Stimulated activated CD4-positive, alpha-beta T cell treated with anti-CD3 and anti-CD28 coated beads, Interleukin-2, amount 100 ng/mL, for 24 hours (primary cell): ENCODE data around the gene ESRRA.
"Not testable (repeated sequence)": the region's sequence is repeated elsewhere in the genome, so short reads cannot be mapped to it uniquely, and the experiment has no call there.

Experiments used
- DNase-seq, 2 donors: peaks; one replicate each; pipeline ENCODE4 v3.0.0-alpha.2; 2020

ESRRA gene

DNA sequence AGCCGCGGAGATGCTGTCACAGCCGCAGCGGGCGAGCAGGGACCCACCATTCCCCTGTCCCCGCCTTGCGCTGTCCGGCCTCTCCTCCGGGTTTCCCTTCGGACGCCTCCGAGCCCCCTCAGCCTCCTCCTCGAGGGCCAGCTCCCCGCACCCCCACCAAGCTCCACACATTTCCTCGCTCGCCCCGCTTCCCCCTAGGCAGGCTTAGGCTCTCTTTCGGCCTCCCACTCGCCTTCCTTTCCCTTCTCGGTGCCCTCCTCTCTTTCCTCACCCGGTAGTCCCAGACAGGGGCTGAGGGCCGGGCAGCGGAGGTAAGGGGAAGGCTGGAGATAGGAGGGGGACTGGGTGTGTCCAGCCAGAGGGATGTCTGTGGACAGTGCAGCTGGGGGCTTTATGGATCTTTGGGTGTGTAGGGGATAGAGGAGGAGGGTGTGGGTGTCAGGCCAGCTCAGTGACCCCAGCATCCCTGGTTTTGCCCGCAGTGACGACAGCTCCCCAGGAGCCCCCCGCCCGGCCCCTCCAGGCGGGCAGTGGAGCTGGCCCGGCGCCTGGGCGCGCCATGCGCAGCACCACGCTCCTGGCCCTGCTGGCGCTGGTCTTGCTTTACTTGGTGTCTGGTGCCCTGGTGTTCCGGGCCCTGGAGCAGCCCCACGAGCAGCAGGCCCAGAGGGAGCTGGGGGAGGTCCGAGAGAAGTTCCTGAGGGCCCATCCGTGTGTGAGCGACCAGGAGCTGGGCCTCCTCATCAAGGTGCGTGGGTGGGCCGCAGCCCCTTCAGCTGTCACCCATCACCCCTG is 12.7 kb upstream of the ESRRA start:
- no peak for DNase-seq

DNA sequence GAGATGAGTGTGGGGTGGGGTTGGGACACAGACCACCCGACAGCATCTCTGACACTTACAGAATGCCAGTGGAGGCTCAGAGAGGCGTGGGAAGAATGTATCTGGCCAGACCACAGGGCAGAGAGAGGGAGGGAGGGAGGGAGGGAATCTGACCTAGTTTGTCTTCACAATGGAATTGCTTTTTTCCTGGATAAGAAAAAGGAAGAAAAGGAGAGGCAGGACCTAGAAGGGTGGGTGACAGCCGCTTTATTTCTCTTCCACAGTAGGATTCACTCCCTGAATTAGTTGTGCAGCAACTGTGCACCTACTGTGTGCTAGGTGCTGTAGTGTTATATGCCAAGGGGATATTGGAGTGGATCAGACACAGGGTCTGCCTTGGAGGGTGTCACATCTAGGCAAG is 10.6 kb upstream of the ESRRA start:
- no peak for DNase-seq

DNA sequence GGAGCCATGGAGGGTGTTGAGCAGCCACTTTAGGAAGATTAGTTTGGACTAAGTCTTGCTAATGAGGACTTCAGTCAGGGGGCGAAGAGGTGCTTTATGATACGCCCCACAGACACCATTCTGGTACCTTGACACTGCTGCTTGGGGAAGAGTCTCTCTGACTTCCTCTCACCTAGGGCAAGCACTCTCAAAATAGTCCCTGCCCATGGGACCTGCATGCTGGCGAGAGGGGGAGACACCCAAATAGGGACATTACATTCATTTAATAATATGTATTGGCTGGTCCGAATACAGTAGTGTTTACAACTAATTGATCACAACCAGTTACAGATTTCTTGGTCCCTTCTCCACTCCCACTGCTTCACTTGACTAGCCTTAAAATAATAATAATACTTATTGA is 9.6 kb upstream of the ESRRA start:
- DNase-seq, result no peak

DNA sequence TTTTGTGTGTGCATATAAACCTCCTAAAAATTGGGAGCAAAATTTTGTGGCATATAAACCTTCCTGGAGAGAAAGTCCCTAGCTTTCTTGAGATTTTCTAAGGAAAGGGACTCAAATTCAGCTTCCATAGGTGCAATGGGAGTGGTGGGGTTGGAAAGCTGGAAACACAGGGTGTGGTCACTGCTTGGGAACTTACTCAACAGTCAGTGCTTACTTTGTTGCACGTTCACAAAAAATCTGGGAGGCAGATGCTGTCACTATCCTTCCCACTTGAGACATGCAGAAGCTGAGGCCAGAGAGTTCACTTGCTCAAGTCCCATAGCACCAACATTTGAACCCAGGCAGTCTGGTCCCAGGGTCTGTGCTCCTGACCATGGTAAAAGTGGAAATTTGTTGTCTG is 9.1 kb upstream of the ESRRA start:
- DNase-seq, result no peak

DNA sequence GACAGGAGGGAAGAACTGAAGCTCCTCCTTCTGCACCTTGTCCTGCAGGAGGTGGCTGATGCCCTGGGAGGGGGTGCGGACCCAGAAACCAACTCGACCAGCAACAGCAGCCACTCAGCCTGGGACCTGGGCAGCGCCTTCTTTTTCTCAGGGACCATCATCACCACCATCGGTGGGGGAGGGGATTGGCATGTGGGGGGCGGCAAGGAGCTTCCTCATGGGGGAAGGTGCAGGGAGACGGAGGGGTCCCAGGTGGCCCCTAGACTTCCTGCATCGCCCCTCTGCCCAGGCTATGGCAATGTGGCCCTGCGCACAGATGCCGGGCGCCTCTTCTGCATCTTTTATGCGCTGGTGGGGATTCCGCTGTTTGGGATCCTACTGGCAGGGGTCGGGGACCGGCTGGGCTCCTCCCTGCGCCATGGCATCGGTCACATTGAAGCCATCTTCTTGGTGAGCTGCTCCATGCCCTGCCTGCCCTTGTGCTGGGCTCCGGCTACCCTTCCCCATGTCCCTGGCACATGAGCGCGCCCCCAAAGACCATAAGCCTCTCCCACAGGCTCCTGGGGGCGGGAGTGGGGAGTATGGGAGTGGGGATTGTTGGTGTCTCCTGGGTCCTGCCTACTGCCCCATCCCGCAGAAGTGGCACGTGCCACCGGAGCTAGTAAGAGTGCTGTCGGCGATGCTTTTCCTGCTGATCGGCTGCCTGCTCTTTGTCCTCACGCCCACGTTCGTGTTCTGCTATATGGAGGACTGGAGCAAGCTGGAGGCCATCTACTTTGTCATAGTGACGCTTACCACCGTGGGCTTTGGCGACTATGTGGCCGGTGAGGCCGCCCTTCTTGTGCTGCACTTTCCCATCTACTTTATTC is 8.3 kb upstream of the ESRRA start:
- DNase-seq, result no peak

DNA sequence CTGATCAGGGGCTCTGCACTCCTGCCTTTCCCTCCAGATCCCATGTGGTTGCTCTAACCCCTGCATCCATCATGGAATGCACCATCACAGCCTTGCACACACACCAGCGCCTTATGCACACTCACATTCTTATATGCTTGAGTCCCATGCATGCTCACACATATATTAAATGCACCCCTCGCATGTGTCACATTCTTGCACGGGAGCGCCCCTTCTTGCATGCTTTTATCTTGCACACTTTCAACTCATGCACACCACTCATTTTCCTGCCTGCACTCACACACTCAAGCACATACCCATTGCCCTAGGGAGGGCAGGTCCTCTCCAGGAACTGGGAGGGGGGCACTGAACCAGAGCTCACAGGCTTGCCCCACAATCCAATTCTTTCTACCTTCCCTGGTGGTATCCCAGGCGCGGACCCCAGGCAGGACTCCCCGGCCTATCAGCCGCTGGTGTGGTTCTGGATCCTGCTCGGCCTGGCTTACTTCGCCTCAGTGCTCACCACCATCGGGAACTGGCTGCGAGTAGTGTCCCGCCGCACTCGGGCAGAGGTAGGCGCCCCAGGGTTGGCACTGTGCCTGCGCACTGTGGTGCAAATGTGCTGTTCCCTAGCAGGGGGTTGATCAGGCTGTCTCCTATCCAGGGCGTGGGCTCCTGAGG is 7.5 kb upstream of the ESRRA start:
- no peak for DNase-seq

DNA sequence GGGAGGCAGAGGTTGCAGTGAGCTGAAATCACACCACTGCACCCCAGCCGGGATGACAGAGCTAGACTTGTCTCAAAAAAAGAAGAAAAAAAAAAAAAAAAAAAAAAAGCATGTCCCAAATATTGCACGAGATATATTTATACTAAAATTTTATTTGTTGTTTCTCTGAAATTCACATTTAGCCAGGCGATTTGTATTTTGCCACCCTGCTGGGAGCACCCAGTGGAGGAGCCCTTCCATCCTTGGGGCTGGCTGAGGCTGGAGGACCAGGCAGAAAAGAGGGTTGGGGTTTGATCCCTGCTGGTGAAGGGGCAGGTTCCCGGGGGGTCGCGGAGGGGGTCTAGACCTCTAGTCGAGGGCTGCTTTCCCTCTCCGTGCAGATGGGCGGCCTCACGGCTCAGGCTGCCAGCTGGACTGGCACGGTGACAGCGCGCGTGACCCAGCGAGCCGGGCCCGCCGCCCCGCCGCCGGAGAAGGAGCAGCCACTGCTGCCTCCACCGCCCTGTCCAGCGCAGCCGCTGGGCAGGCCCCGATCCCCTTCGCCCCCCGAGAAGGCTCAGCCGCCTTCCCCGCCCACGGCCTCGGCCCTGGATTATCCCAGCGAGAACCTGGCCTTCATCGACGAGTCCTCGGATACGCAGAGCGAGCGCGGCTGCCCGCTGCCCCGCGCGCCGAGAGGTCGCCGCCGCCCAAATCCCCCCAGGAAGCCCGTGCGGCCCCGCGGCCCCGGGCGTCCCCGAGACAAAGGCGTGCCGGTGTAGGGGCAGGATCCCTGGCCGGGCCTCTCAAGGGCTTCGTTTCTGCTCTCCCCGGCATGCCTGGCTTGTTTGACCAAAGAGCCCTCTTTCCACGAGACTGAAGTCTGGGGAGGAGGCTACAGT is 6.1 kb upstream of the ESRRA start:
- DNase-seq, result no peak

DNA sequence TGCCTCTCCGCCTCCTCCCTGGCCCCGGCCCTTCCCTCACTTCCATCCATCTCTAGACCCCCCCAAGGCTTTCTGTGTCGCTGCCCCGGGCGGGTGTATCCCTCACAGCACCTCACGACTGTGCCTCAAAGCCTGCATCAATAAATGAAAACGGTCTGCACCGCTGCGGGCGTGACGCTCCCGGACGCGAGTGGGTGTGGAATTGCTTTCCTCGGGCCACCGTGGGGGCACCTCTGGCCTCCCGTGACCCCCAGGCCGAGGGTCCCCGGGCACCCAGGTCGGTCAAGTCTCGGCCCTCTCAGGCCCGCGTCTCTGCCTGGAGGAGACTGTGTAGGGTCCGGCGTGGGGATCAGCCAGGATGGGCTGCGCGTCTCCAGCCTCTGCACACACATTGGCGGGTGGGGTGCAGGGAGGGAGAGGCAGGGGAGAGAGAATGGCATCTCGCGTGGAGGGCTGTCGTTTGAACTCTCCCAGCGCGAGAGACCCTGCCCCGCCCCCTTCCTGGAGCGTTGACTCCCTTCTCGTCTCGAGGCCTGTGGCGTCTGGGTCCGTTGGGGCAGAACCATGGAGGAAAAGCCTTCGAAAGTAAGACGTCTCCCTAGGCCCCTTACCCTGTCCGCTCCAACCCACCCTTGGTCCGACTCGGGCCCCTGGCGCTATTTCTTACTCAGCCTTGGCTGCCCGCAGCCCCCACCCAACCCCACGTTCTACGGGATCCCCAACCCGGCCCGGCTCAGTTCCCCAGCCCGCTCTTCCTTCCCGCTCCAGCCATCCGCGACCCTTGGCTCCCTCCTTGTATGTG is 5.3 kb upstream of the ESRRA start, which contains the start of gene CATSPERZ:
TSS of gene CATSPERZ (plus strand) at position 512 of the 802 bp plus-strand sequence. CDS start at position 565, 53 bp downstream.
- DNase-seq, result no peak

DNA sequence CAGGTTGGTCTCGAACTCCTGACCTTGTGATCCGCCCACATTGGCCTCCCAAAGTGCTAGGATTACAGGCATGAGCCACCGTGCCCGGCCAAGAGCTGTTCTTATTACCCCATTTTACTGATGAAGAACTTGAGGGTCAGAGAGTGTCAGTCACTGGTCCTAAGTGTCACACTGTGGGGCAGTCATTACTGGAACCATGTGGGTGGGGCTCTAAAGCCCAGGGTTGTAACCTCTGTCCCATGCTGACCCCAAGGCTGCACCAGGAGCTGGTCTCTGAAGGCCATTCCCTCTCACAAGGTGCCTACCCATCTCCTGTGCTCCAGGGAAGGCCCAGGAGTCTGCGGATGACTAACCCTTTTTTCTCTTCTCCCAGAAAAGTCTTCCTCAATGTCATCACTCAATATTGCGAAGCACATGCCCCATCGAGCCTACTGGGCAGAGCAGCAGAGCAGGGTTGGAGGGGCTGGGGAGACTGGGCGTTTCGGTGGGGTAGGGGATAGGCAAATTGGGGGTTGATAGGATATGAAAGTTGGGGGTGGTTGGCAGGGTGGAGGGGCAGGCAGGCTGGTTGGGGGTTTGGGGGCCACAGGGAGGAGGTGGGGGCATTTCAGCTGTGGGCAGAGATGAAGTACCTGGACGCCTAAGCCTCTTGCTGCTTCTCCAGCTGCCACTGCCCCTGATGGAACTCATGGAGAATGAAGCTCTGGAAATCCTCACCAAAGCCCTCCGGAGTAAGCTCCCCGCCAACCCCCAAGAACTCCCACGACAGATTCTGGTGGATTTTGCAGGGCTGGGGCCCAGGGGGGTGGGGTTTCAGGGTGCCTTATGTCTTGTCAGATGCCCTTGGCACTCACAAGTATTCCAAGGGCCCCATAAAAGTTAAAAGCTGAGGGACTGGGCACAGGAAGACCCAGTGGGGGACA is 2.0 kb upstream of the ESRRA start:
- DNase-seq, result no peak

DNA sequence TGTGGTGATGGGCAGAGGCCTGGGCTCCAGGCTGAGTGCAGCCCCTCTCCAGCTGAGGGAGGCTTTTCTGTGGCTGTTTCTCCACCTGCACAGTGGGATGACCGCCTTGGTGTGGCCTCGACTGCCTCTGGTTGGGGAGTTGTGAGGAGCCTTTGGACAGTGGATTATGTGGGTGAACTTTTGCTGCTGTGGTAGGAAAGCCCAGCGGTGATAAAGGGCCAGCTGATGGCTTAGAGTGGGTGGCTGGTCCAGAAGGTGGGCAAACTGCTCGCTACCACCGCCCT is 1.4 kb upstream of the ESRRA start:
- DNase-seq, result no peak

DNA sequence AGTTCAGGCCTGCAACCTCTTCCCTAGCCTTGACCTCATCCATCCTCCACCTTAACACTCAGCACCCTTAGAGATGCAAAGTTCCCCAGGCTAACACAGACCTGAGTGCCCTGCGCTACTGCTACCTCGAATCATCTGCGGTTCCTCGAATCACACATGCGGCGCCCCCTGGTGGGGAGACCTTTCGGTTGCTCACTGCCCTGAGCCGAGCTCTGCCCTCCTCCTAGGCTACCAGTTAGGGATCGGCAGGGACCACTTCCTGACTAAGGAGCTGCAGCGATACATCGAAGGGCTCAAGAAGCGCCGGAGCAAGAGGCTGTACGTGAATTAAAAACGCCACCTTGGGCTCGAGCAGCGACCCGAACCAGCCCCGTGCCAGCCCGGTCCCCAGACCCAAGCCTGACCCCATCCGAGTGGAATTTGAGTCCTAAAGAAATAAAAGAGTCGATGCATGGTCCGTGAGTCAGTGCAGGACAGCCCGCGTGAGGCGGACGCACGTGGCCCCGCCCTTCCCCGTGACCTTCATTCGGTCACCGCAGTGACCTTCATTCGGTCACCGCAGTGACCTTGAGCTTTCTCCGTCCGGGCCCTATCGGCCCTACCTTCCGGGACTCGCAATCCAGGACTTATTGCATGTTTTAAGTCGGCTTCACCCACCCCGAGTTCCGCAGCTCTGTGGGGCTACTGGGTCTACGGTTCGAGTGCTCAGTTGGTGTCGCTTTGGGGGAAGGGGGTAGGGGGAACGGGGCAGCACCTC is 830 bp upstream of the ESRRA start:
- DNase-seq, result peak; percentile 98 to 99

DNA sequence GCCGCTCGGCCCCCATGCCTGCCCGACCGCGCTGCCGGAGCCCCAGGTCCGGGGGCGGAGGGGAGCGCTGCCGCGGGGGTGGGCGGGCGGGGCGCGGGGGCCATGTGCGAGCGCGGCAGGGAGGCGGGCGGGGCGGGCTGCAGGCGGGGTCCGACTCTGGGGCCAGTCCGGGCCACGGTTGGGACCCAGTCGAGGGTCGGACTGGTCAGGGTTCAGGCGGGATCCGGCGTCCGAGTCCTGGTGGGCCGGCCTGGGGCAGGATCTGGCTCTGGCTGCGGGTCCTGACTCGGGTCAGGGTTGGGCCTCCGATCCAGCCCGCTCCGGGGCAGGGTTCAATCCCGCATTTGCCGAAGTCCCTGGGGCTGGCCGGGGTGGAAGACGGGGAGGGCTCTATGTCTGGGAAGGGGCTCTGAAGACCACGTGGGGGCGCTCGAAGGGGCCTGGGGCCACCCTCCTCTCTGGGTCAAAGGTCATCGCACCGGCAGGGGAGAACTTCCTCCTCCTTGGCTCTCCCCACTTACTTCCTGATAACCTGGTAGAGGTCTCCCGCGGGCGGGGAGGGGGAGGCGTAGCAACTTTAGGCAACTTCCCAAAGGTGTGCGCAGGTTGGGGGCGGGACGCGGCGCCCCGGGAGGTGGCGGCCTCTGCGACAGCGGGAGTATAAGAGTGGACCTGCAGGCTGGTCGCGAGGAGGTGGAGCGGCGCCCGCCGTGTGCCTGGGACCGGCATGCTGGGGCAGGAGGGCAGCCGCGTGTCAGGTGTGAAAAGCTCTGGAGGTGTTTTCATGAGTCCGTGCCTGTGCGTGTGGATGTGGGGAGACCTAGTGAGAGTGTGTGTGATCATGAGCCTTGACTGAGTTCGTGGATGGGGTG is 603 bp downstream of the ESRRA start:
- peak; percentile 75 to 76 for DNase-seq

DNA sequence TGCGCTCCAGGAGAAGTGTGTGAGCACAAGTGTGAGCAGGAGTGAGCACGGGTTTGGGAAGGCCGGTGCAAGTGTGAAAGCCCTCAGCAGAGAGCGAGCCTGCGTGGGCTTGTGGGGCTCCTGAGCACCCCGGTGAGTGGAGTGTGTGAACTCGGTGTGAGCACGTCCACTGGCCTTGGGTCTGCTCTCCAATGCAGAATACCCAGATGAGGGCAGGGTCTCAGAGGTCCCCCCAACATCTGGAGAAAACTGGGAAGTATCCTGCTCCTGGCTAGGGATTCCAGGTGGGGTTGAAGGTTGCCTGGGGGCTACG is 1.2 kb downstream of the ESRRA start:
- DNase-seq, result no peak

DNA sequence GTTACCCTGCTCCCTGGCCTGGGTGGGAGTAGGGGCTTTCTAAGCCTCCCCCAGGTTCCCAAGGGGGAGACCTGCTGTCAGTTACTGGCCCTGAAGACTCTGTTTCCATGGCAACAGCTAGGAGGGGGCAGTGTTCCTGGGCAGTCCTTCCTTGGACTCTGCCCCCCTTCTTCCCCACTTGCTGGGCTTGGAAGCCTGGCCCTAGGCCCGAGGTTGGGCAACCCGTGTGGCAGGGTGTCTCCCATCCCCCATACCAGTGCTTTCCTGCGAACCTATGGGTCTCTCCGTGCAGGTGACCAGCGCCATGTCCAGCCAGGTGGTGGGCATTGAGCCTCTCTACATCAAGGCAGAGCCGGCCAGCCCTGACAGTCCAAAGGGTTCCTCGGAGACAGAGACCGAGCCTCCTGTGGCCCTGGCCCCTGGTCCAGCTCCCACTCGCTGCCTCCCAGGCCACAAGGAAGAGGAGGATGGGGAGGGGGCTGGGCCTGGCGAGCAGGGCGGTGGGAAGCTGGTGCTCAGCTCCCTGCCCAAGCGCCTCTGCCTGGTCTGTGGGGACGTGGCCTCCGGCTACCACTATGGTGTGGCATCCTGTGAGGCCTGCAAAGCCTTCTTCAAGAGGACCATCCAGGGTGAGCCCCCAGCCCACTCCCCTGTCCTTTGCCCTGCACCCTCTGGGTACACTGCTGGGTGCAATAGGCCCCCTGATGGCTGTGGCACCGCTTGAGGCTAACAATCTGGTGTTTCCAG is 1.7 kb downstream of the ESRRA start:
- no peak for DNase-seq

DNA sequence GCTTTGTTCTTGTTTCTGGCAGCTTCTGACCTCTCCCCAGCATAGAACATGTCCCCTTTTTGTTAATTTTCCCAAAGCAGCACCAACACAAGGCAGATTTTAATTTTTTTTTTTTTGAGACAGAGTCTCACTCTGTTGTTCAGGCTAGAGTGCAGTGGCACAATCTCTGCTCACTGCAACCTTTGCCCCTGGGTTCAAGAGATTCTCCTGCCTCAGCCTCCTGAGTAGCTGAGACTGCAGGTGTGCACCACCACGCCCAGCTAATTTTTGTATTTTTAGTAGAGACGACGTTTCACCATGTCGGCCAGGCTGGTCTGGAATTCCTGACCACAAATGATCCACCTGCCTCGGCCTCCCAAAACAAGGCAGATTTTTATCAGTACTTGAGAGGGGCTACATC is 2.5 kb downstream of the ESRRA start:
- not testable (repeated sequence) for DNase-seq

DNA sequence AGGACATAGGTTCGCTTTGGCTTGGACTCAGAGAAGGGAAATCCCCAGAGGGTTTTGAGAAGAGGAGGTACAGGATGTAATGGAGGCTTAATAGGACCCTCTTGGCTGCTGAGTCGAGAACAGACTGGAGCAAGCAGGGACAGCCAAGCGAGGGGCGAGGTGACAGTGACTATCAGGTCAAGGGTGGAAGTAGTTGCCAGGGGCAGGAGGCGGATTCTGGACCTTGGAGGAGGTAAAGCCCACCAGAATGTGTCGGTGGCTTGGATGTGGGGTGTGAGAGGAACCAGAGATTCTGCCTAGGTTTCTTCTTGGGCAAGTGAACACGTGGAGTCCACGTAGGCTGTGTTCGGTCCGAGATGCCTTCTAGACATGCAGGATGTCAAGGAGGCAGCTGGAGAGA is 7.6 kb downstream of the ESRRA start:
- no peak for DNase-seq

DNA sequence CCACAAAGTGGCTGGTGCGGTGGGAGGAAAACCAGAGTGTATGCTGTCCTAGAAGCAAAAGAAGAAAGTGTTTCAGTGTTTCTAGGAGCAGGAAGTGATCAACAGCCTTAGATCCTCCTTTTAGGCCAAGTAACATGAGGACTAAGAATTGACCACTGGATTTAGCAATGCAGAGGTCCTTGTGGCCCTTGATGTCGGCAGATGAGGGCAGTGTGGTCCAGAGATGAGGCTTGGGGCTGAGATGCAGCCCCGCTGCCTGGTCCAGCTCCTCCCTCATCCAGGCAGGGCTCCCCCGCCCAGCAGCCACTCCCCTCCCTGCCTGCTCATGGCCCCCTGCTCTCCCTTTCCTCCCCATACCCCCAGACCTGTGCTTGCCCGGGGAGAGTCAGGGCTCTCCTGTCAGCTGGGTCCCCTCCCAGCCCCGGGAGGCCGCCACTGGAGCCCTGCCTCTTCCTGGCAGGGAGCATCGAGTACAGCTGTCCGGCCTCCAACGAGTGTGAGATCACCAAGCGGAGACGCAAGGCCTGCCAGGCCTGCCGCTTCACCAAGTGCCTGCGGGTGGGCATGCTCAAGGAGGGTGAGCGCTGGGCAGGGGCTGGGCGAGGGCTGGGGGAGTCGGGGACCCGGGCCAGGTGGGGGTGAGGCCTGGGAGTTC is 8.3 kb downstream of the ESRRA start:
- no peak for DNase-seq
